ENCODE results near the gene ZNF492.

ZNF492 gene

DNA sequence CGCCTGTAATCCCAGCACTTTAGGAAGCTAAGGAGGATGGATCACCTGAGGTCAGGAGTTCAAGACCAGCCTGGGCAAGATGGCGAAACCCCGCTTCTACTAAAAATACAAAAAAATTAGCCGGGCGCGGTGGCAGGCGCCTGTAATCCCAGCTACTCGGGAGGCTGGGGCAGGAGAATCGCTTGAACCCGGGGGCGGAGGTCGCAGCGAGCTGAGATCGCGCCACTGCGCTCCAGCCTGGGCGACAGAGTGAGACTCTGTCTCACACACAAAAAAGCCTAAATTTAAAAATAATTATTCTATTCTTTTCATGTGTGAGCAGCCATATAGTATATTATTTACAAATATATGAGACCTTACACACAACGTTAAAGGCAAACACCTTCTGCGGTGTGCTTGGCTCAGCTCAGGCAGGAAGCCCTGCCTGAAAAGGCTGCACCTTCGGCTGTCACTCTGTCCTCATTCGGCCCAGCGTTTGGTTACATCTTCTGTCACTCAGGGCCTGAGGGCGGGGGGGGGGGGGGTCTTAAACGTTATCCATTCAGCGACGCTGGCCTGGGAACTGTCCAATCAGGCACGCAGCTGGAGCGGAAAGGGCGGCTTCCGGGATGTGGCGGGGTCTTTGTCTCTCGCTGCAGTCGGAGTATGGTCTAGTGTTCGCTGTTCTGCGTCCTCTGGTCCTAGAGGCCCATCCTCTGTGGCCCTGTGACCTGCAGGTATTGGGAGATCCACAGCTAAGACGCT, at the start of gene ZNF492:
ZNF492 (plus strand) TSS at position 619 of the 744 bp plus-strand sequence. CDS start 19,076 bp downstream, outside the sequence.
- peak; percentile 49 to 58 for DNase-seq (ENCODE audit: low read depth in 2 of 2, low spot score in 1 of 2)

- DNase-seq (ENCODE audit: low read depth in 2 of 2, low spot score in 1 of 2) = no peak
Measured at GRCh38 chr19:22595422-22595821, 38.7 kb upstream of the ZNF492 start.

DNA sequence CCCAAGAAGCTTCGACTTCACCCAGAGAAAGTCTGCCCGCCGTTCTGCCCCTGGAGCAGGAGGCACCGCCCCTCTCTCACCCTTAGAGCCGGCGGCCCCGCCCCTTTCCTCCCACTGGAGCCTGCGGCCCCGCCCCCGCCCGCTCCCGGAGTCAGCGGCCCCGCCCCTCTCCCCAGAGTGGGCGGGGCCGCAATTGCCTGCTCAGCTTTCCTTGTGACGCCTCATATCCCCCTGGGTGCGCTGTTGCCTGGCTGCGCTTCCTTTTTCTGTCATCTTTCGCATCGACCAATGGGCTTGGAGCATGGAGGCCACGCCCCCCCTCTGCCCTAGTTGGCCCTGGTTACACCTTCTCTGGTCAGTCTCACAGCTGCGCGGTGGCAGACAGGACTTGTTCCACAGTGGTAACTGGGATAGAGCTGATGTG, 38.2 kb upstream of the ZNF492 start:
- DNase-seq (ENCODE audit: low read depth in 2 of 2, low spot score in 1 of 2) = no peak

DNA sequence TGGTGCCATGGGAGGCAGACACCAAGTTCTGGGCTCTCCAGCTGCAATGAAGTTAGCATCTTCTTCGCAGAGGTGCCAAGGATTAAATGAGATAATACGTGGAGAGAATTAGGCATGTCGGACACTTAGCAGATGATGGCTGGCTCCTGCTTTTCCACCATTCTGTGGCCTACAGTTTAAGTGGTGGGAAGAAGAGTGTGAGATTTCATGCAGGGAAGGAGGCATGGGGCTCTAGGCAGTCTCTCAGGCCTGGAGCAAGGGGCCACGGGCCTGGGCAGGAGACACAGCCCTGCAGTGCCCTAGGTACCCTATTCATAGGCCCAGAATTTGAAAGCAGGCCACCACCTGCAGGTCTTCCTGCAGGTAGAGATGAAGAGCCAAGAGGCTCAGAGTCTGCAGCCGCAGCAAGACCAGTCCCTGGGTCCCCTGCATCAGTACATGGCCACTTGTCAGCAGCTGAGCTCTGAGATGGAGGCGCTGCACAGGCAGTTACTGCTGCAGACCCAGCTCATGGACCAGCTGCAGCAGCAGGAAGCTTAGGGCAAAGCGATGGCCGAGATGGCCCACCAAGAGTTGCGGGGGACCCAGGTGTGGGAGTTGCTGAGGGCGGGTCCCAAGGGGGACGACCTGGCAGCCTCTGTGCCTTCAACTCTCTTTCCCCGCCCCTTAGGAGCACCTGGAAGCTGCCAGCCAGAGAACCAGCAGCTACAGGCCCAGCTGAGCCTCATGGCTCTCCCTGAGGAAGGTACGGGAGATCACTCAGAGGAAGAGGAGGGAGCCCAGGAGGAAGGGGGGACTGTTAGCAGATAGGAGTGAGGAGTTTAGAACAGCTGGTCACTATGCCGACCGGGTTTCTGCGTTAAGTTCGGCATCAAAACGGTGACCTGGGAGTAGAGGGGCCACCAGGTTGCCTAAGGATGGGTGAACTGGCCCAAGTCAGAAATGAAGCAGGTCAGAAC, 33.2 kb upstream of the ZNF492 start:
- DNase-seq (ENCODE audit: low read depth in 2 of 2, low spot score in 1 of 2) = no peak

DNA sequence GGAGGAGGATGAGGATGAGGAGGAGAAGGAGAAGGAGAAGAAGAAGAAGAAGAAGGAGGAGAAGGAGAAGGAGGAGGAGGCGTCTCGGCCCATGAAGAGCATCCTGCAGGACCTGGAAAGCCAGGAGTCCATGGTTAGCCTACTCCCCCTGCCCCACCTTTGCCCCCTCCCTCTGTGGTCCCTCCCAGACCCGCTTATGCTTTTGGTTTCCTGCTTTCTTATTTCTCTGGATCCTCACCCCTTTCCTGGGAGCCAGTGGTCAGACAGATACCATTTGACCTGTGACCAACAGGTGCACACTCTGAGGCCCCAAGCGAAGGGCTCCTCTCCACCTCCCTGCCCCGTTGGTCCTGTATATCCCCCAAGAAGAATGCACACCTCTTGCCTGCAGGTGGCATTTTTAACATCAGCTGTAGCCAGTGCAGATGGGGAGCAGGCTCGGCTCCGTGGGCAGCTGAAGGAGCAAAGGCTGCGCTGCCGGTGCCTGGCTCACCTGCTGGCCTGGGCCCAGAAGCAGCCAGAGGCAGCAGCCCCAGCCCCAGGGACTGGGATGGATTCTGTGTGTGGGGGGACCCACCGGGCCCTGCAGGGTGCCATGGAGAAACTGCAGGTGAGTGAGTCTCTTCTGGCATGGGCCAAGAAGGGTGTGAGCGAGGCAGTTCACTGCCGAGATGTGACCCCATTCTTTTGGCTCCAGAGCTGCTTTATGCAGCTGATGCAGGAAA, 32.1 kb upstream of the ZNF492 start:
- DNase-seq (ENCODE audit: low read depth in 2 of 2, low spot score in 1 of 2) = no peak

DNA sequence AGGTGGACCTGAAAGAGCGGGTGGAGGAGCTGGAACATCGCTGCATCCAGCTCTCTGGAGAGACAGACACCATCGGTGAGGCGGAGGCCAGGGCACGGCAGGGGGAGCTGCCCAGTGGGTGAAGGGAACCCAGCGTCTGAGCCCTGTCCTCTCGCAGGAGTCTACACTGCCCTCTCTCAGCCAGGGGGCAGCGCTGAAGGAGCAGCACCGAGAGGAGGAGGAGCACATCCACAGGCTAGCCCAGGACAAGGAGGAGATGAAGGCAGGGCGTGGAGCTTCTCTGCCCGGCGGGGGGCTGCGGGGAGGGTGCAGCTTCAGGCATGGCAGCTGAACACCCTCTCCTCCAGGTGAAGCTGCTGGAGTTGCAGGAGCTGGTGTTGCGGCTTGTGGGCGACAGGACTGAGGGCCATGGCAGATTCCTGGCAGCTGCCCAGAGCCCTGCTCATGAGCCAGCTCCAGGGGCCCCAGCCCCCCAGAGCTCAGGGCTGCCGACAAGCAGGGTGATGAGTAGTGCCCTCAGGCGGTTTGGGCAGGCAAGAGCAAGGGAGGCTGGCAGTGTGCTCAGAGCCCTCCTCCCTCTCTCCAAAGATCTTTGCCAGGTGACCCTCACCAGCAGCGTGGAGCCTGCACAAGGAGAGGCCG, 31.4 kb upstream of the ZNF492 start:
- DNase-seq (ENCODE audit: low read depth in 2 of 2, low spot score in 1 of 2) = no peak

DNA sequence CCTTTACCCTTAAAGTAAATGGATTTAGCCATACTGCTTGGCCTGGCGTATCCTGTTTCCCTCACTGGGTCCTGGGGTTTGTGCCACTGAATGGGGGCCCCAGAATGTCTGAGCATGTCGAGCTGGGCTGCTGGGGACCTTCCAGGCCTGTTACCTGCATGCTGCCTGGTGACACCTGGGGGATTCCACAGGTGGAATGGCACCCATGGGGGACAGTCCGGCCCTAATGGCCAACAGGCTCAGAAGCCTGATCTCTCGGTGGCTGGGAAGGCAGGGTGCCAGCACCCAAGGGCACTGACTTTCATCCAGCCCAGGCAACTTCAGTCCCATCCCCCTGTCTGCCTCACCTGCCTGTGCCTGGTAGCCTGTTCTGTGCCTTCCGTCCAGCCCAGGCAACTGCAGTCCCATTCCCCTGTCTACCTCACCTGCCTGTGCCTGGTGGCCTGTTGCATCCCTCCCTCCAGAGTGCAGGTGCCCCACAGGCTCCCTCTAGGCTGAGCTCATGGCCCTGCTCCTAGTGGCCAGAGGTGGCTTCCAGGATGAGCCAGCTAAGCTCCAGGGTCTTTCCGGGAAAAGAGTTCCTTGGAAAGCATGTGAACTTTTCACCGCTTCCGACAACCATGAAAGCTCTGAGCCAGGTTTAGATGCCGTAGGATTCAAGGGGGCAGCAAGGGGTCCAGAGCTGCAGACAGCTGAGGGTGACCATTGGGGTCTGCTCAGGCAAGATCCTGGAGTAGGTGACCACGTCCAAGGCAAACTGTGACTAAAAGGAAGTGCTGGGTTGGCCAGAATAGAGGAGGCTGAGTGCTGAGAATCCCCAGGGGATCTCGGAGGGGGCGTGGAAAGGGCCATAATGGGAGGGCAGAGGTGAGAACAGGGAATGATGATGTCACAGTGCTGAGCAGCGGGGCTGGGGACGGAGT, 30.3 kb upstream of the ZNF492 start:
- DNase-seq (ENCODE audit: low read depth in 2 of 2, low spot score in 1 of 2) = no peak

DNA sequence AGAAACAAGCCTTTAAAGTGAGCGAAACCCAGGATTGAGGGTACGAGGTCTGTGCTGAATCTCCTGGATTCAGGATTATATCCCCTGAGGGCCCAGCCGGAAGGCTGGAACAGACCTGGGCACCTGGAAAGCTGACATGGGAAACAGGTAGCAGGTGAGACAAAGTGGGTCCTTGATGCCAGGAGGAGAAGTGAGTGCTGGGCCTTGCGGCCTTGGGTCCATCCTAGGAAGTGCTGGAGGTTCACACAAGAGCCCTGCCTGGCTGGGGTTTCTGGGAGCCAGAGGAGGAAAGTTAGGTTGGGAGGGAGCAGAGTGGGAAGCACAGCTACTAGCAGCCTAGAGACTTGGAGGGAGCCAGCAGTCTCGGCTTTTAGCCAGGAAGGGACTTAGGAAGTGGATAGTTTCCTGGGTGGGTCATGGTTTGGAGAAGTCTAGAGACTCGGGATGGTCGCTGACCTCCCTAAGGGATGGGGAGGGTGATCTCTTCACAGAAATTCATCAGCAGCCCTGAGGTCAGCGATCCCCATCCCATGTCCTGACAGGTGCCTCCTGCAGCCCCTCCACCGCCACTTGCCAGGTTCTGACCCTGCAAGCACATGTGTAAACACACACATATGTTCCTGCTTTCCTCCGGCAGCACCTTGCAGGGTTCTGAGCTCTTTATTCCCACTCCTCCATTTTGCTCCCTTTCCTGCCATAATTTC, 29.4 kb upstream of the ZNF492 start:
- no peak for DNase-seq (ENCODE audit: low read depth in 2 of 2, low spot score in 1 of 2)

- DNase-seq (ENCODE audit: low read depth in 2 of 2, low spot score in 1 of 2) = no peak
Measured at GRCh38 chr19:22605275-22606211, 28.6 kb upstream of the ZNF492 start.

GRCh38 chr19:22606212-22606553, 27.9 kb upstream of the ZNF492 start:
- DNase-seq (ENCODE audit: low read depth in 2 of 2, low spot score in 1 of 2) = no peak

DNA sequence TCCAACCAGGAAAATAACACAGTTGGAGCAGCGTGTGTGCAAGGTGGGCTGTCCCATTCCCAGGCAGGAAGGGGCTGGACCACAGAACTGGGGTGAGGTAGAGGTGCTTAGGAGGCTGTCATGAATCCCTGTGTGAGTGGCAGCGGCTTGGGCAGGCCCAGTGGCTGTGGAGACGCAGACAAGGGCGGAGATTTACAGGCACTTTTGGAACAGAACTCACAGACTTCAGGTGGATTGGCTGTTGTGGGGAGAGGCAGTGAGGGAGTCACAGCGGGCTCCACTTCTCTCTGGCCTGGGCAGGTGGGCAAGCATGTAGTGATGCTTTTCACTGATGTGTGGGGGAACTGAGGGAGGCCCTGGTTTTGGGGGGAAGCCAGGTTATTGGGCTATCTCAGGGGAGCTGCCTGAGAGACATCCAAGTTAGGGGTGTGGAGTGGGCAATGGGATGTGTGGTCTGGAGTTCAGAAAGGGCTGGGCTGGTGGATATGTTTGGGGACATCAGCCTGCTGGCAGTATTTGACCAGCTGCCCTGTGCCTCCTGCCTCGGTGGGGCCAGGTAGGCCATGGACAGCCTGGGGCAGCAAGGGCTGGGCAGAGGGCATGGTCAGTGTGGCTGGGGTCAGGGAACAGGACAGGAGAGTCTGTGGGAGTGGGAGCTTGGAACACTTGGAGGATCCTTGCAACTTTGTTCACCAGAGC, 27.0 kb upstream of the ZNF492 start:
- no peak for DNase-seq (ENCODE audit: low read depth in 2 of 2, low spot score in 1 of 2)

DNA sequence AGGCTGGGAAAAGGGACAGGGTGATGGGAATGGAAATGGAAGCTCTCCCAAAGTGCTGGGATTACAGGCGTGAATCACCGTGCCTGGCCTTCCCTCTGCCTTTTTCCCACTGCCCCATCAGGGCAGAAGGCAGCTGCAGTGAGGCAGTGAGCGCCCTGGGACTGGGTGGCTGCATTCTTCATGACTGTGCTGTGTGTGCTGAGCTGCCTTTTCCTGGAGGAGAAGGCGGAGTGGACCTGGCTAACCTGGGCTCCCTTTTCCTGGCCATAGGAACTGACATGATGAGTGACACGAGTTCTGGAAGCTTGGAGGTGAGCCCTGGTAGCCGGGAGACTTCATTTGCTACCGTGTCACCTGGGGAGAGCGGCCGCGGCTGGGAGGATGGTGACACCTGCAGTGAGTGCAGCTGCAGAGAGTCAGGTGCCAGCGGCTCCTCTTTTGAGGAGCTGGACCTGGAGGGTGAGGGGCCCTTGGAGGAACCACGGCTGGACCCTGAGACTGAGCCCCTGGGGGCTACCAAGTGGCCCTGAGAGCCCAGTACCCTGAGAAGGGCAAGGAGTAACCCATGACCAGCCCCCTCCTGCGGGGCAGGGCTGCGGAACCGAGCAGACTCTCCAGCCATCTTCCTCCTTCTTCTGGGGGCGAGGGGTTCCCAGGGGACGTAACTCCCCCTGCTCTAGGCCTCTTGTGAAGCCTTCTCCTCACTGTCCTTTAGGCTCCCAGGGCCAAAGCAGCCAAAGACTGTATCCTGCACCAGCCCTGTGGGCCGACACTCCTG, 26.3 kb upstream of the ZNF492 start:
- no peak for DNase-seq (ENCODE audit: low read depth in 2 of 2, low spot score in 1 of 2)

- no peak for DNase-seq (ENCODE audit: low read depth in 2 of 2, low spot score in 1 of 2)
Measured at GRCh38 chr19:22608441-22608840, 25.7 kb upstream of the ZNF492 start.

DNA sequence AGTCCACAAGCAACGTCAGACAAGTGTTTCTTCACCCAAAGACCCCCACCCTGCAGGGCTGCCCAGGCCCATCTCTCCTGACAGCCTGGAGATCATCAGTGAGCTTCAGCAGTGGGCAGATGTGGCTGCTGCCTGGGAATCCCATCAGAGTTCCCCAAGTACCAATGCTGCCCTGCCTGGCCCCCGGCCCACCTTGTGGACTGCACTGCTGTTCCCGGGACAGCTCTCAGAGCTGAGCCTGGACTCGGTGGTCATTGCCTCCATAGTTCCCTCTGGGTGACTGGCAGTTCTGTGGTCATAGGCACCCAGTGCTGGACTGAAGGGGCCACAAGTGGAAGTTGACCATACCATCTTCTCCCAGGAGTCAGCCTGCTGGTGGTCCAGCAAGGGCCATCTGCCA, 24.5 kb upstream of the ZNF492 start:
- DNase-seq (ENCODE audit: low read depth in 2 of 2, low spot score in 1 of 2) = no peak

DNA sequence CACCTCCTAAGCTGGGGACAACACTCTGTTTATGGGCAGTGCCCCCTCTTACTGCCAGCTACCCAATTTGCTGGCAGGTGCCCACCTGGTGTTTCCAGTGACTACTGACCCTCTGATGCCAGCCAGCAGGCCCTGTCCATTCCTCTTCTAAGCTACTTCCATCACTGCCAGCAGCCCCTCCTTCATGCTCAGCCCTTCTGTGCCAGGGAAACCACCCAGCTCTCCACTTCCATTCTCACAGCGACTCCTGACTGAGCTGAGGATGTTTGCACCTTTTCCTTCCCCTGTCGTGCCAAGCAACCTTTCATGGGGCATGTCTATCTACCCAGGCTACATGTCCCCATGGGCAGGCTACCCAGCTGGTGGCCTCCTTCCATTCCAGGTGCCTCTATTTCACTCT, 24.0 kb upstream of the ZNF492 start:
- DNase-seq (ENCODE audit: low read depth in 2 of 2, low spot score in 1 of 2) = no peak

DNA sequence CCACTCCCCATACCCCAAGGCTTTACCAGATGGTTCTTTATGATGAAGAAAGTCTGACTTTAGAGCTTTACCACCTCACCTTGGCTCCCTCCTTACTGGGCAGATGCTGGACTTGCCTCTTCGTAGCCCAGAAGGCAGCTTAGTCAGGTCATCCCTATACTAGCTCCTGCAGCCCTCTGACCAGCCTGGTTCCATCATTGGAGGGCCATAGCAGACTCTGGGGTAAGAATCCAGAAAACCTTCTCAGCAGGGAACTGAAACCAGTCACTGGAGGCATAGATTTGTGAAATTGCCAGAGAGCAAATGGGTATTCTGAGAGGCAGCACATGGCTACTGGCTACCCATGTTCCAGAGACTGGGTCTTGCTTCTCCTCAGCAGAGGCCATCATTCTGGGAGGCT, 21.8 kb upstream of the ZNF492 start:
- no peak for DNase-seq (ENCODE audit: low read depth in 2 of 2, low spot score in 1 of 2)

- DNase-seq (ENCODE audit: low read depth in 2 of 2, low spot score in 1 of 2) = no peak
Measured at GRCh38 chr19:22616659-22617058, 17.5 kb upstream of the ZNF492 start.
